ENCODE data around the gene ERG.

DNA sequence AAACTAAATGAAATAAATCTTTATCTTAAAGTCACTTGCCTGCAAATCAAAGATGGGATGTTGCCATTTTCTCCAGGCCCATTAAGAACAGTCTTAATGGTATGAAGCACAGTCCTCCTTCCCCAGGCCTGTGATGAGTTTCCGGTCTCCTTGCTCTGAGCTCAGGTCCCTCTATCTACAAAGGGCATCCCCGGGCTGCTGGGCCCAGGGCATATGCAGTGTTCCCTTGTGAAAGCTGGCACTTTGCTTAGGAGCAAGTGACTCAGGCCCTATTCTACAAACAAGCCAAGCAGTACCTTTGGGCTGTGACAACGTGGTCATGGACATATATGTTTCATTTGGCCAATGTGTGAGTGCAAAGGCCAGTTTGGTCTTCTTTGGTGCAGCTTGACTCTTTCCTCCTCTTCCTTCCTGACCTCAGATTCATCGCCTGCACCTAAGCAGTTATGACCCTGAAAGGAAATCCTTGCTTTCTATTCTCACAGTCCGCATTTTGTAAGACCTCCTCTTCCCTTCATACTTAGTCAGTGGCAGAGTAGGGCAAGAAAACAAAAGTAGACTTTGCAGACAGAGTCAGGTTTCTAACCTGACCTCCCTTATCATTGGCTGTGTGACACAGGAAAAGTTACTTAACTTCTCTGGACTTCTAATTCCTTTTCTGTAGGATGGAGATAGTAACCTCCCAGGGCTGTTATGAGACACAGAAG lies 109.5 kb downstream of the ERG start:
- TF ChIP-seq, protein P1, sequence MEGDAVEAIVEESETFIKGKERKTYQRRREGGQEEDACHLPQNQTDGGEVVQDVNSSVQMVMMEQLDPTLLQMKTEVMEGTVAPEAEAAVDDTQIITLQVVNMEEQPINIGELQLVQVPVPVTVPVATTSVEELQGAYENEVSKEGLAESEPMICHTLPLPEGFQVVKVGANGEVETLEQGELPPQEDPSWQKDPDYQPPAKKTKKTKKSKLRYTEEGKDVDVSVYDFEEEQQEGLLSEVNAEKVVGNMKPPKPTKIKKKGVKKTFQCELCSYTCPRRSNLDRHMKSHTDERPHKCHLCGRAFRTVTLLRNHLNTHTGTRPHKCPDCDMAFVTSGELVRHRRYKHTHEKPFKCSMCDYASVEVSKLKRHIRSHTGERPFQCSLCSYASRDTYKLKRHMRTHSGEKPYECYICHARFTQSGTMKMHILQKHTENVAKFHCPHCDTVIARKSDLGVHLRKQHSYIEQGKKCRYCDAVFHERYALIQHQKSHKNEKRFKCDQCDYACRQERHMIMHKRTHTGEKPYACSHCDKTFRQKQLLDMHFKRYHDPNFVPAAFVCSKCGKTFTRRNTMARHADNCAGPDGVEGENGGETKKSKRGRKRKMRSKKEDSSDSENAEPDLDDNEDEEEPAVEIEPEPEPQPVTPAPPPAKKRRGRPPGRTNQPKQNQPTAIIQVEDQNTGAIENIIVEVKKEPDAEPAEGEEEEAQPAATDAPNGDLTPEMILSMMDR (IDR thresholded peaks at IDR 0.05): no peak
- TF ChIP-seq USF2 (CRISPR knock-in tag; IDR thresholded peaks at IDR 0.05) (no peak), MYBL2 (CRISPR knock-in tag; IDR thresholded peaks at IDR 0.05) (no peak), GABPB1 (CRISPR knock-in tag; IDR thresholded peaks at IDR 0.05) (no peak), ZBTB21 (CRISPR knock-in tag; IDR thresholded peaks at IDR 0.05; ENCODE audit: borderline replicate concordance) (no peak), CREB1 (CRISPR knock-in tag; IDR thresholded peaks at IDR 0.05) (no peak), ATF3 (CRISPR knock-in tag; conservative IDR thresholded peaks at IDR 0.05) (no peak)
- TF ChIP-seq, protein P2, sequence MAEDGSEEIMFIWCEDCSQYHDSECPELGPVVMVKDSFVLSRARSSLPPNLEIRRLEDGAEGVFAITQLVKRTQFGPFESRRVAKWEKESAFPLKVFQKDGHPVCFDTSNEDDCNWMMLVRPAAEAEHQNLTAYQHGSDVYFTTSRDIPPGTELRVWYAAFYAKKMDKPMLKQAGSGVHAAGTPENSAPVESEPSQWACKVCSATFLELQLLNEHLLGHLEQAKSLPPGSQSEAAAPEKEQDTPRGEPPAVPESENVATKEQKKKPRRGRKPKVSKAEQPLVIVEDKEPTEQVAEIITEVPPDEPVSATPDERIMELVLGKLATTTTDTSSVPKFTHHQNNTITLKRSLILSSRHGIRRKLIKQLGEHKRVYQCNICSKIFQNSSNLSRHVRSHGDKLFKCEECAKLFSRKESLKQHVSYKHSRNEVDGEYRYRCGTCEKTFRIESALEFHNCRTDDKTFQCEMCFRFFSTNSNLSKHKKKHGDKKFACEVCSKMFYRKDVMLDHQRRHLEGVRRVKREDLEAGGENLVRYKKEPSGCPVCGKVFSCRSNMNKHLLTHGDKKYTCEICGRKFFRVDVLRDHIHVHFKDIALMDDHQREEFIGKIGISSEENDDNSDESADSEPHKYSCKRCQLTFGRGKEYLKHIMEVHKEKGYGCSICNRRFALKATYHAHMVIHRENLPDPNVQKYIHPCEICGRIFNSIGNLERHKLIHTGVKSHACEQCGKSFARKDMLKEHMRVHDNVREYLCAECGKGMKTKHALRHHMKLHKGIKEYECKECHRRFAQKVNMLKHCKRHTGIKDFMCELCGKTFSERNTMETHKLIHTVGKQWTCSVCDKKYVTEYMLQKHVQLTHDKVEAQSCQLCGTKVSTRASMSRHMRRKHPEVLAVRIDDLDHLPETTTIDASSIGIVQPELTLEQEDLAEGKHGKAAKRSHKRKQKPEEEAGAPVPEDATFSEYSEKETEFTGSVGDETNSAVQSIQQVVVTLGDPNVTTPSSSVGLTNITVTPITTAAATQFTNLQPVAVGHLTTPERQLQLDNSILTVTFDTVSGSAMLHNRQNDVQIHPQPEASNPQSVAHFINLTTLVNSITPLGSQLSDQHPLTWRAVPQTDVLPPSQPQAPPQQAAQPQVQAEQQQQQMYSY (CRISPR knock-in tag; IDR thresholded peaks at IDR 0.05): no peak

All from WTC11 (cell line).